ENCODE data around the gene PSAP.
"Not testable (repeated sequence)": the region's sequence is repeated elsewhere in the genome, so short reads cannot be mapped to it uniquely, and the experiment has no call there.

PSAP gene

DNA sequence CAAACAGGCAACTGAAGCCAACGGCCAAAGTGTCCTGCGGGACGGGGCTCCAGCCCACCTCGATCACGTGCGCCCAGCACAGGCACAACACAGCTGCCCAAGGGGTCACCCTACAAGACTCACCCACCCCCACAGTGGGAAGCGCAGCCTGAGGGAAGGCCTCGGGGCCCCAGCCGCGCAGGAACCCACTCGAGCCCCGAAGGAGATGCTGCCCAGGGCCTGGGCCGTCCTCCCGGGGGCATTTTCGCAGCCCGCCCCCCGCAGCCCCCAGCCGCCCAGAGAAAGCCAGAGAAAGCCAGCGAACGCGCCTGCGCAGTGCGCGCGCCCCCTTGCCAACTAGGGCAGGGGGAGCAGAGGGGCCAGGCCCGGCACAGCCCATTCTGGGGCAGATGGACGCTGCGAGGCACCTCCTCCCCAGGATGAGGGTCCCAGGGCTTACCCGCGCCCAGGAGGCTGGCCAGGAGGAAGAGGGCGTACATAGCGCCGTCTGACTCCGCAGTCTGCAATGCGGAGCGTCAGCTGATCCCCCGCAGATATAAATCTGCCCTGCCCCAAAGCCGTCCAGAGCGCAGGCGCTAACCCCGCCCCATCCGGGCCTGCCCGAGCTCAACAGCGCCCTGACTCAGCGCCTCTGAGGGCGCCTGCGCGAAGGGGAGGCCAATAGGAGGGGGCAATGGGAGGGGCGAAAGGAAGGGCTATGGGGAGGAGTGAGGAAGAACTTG lies at the start of gene PSAP:
Gene PSAP, minus strand, starts transcription at position 509 of the 722 bp plus-strand sequence. Its CDS starts 30 bp downstream, at position 479.
- DNase-seq (ENCODE audit: low read depth): peak; percentile 85
- TF ChIP-seq, protein P1, sequence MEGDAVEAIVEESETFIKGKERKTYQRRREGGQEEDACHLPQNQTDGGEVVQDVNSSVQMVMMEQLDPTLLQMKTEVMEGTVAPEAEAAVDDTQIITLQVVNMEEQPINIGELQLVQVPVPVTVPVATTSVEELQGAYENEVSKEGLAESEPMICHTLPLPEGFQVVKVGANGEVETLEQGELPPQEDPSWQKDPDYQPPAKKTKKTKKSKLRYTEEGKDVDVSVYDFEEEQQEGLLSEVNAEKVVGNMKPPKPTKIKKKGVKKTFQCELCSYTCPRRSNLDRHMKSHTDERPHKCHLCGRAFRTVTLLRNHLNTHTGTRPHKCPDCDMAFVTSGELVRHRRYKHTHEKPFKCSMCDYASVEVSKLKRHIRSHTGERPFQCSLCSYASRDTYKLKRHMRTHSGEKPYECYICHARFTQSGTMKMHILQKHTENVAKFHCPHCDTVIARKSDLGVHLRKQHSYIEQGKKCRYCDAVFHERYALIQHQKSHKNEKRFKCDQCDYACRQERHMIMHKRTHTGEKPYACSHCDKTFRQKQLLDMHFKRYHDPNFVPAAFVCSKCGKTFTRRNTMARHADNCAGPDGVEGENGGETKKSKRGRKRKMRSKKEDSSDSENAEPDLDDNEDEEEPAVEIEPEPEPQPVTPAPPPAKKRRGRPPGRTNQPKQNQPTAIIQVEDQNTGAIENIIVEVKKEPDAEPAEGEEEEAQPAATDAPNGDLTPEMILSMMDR (IDR thresholded peaks at IDR 0.05; ENCODE audit: control insufficient read depth, insufficient read depth, low read depth, low read length, missing control alignments): no peak
- H3K4me3 ChIP-seq (ENCODE audit: control insufficient read depth, low read depth, low read length): peak within 1 kb of the TSS; percentile 90

DNA sequence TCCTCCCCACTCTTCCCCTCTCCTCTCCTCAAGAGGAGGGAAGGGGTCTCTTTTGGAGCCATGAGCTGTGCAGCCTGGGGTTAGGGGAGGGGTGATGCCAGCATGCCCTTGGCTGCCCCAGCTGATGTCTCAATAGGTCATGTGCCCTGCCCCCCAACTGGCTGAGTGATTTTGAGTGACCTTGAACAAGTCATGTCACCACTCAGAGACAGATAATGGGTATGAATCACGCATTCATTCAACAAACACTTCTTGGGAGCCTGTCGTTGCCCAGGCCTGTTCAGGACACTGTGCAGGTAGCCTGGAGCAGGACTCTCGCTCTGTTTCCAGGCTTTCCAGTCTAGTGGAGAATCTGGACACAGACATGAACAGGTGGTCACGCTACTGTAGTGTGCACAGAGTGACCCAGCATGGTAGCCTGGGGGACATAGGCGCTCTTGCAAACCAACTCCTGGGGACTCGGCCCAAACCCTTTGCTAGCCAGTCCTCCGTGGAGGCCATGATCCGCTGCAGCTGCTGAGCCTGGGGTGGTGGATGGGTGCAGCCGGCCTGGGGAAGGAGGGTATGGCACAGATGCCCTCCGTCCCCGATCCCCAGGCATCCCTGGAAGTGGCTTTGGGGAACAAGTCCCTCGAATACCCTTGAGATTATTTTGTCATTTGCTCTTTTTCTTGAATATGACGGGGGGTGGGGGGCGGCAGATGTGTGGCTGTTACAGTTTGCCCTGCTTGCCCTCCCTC lies 49.6 kb upstream of the PSAP start:
- DNase-seq (ENCODE audit: low read depth): no peak
- no peak overlapping the region for H3K4me3 ChIP-seq (ENCODE audit: control insufficient read depth, low read depth, low read length)
- TF ChIP-seq, protein P1 (IDR thresholded peaks at IDR 0.05; ENCODE audit: control insufficient read depth, insufficient read depth, low read depth, low read length, missing control alignments): no peak

DNA sequence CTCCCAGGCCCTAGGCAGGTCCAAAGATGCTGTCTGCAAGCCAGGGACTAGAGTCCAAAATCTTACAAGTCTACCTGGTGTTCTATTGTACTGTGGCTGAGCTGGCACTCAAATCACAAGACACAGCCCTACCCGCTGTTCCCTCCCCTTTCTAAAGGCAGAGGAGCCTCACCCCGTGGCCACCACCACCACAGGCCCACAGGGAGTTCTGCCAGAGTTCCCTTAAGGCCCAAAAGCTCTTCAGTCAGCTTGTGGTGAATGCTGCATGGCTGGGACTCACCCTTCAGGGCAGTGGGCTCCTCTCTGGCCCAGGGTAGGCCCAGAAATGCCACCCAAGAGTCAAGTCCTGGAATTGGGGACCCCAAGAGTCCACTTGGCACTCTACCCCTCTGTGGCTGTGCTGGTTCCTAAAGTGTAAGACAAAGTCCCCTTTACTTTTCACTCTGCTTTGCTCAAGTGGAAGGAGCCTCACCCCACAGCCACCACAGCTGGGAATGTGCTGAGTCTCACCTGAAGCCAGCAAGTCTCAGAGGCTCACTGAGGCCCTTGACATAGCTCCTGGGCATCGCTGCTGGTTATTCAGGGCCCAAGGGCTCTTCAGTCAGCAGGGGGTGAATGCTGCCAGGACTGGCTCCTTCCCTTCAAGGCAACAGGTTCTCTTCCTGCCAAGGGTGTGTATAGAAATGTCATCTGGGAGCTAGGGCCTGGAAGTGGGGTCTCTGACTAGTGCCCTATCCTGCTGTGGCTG lies 48.8 kb upstream of the PSAP start:
- TF ChIP-seq, protein P1 (IDR thresholded peaks at IDR 0.05; ENCODE audit: control insufficient read depth, insufficient read depth, low read depth, low read length, missing control alignments): no peak
- DNase-seq (ENCODE audit: low read depth): no peak
- no peak overlapping the region for H3K4me3 ChIP-seq (ENCODE audit: control insufficient read depth, low read depth, low read length)

DNA sequence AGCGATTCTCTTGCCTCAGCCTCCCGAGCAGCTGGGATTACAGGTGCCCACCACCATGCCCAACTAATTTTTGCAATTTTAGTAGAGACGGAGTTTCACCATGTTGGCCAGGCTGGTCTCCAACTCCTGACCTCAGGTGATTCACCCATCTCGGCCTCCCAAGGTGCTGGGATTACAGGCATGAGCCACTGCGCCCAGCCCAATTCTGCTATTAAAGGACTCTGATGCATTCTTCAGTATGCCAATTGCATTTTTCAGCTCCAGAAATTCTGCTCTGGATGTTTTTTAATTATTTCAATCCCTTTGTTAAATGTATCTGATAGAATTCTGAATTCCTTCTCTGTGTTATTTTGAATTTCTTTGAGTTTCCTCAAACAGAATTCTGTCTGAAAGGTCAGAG lies 47.3 kb upstream of the PSAP start:
- not testable (repeated sequence) for DNase-seq (ENCODE audit: low read depth); H3K4me3 ChIP-seq (ENCODE audit: control insufficient read depth, low read depth, low read length)

DNA sequence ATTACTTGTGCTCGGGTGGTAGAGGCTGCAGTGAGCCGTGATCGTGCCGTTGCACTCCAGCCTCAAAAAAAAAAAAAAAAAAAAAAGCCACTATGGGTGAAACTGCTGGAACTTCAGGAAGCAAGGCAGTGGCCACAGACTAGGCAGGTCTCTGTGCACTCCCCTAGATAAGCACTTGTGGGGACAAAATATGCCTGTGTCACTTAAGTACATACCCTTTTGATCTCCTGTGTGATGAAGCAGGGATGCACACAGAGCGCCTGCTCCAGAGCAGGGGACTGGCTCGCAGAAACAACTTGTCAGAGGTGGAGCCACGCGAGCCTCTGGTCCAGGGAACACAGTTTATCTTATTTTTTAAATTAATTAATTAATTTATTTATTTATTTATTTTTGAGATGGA lies 42.9 kb upstream of the PSAP start:
- H3K4me3 ChIP-seq (ENCODE audit: control insufficient read depth, low read depth, low read length): no peak overlapping the region
- DNase-seq (ENCODE audit: low read depth): no peak
- TF ChIP-seq, protein P1 (IDR thresholded peaks at IDR 0.05; ENCODE audit: control insufficient read depth, insufficient read depth, low read depth, low read length, missing control alignments): no peak

DNA sequence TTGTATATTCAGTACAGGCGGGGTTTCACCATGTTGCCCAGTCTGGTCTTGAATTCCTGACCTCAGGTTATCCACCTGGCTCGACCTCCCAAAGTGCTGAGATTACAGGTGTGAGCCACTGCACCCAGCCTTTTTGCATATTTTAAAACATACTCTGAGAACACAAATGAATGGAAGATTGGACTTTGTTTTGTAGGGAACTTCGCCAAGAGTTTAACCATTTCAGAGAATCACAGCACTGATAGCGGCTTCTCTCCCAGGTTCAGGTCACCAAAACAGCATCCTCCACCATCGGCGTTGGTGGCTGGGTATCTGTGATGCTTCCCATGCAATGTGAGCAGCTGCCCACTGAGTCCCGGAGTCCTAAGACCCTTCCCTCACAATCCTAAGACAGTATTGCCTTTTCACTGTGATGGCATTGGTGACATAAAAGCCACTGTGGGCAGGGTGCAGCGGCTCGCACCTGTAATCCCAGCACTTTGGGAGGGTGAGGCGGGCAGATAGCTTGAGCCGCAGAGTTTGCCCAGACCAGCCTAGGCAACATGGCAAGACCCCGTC lies 42.3 kb upstream of the PSAP start:
- DNase-seq (ENCODE audit: low read depth): no peak
- H3K4me3 ChIP-seq (ENCODE audit: control insufficient read depth, low read depth, low read length): no peak overlapping the region
- TF ChIP-seq, protein P1 (IDR thresholded peaks at IDR 0.05; ENCODE audit: control insufficient read depth, insufficient read depth, low read depth, low read length, missing control alignments): no peak
